Adrenal gland (tissue), 12 donors: ENCODE results near the gene APBA1. TPM values are rescaled to one million over a fixed set of nuclear protein-coding genes. Genes with fewer than 3 reads are reported as not detected.

Experiments used
- DNase-seq, 7 donors: peaks; one replicate each; pipeline ENCODE4 v3.0.0-alpha.2; 2019 to 2020
- H3K27ac ChIP-seq, 5 donors: fragments of 200-600 bp; sonication (generic) in 4 of 5; 1 replicate in 3 of 5; 2 replicates in 2 of 5; pipeline versions ENCODE4 v1.5.1 to v1.8.0; 2016 to 2020; ENCODE audit warnings: mild to moderate bottlenecking in 1 of 5
- H3K27me3 ChIP-seq: fragments of 200-600 bp; 2 replicates; pipeline ENCODE4 v1.8.0; 2021
- H3K36me3 ChIP-seq, 2 donors: fragments of 200-600 bp; replicated peaks in 1 of 2; 1 replicate in 1 of 2; 2 replicates in 1 of 2; pipeline versions ENCODE4 v1.5.1 to v1.8.0; 2018 to 2022
- H3K4me1 ChIP-seq, 2 donors: fragments of 200-600 bp; replicated peaks in 1 of 2; 1 replicate in 1 of 2; 2 replicates in 1 of 2; pipeline versions ENCODE4 v1.5.1 to v1.8.0; 2018 to 2021
- H3K4me3 ChIP-seq, 4 donors: fragments of 200-600 bp; sonication (generic) in 3 of 4; one replicate each; pipeline ENCODE4 v1.5.1; 2016 to 2018
- H3K9me3 ChIP-seq, 3 donors: fragments of 200-600 bp; sonication (generic) in 1 of 3; replicated peaks in 1 of 3; 1 replicate in 2 of 3; 2 replicates in 1 of 3; pipeline versions ENCODE4 v1.5.1 to v1.8.0; 2016 to 2021
- CTCF ChIP-seq, 6 experiments: fragments of 450-650 bp in 4 of 6; fragments of 200-600 bp in 2 of 6; sonication (generic) in 1 of 6; IDR thresholded peaks; 1 replicate in 5 of 6; 2 replicates in 1 of 6; pipeline versions ENCODE4 v1.5.1 to v1.8.0; 2016 to 2021; ENCODE audit warnings: antibody characterized with exemption in 6 of 6, mild to moderate bottlenecking in 2 of 6, moderate library complexity in 1 of 6
- POLR2A ChIP-seq, 2 donors: fragments of 450-650 bp; IDR thresholded peaks; one replicate each; pipeline ENCODE4 v1.6.1; 2017; ENCODE audit warnings: antibody characterized with exemption in 2 of 2, mild to moderate bottlenecking in 2 of 2, moderate library complexity in 1 of 2
- WGBS, 4 donors: extraction: QIAGEN DNeasy Blood & Tissue Kit in 2 of 4; methylation state at CpG; one replicate each; pipeline versions ENCODE4 v1.1.5 to v1.1.7; 2013 to 2017; 5-methylcytosine and 5-hydroxymethylcytosine counted together
- intact Hi-C, 2 donors: fragments of 100-400 bp; cut with DNase I; formaldehyde crosslinking; loops; one replicate each; pipeline versions ENCODE4 v1.14.1 to v1.15.0; 2022 to 2023
- polyA plus RNA-seq, 3 donors: library from polyadenylated mRNA; stranded (reverse); fragments of 200-250 nt in 2 of 3; fragments of 350-450 nt in 1 of 3; fragmentation: Illumina TruSeq in 1 of 3; extraction: RNeasy Lipid Tissue Mini Kit (QIAGEN cat#74804) in 1 of 3; gene quantifications; one replicate each; pipeline ENCODE4 v1.2.3, GENCODE V29; 2013 to 2014
- total RNA-seq, 9 donors: library from RNA; depleted of rRNA in 4 of 9; stranded (reverse); fragments of >200 nt in 4 of 9; fragments of 120-200 nt in 1 of 9; fragmentation: NEBNext Ultra II Directional in 1 of 9; extraction: Animal tissue kit (Norgen Biotek cat#: 25700) in 1 of 9; gene quantifications; one replicate each; pipeline versions ENCODE4 v1.1.0 to v1.2.4, GENCODE V29; 2013 to 2023
- donor health status: healthy with polysubstance abuse.
- donor health status: Bipolar disorder and iron deficiency.
- donor health status: DM: yes; HTN: yes; CAD: no.
- donor health status: DM: no; HTN: no; CAD: no.
- donor health status: DM: no; HTN: no; CAD: no.
- donor health status: DM: yes; HTN: yes; CAD: no.

The APBA1 gene
- total and polyA plus RNA-seq, 12 donors, result 0.64 to 6.4 (median 3.5) TPM

GRCh38 chr9:69593756-69594155 lies 78.4 kb downstream of the APBA1 start:
- Histone ChIP-seq H3K27me3 (no peaks in the 10 kb centered on the region), H3K4me3 (no peak overlapping the region), H3K36me3 (no peaks in the 10 kb centered on the region), H3K4me1 (peaks cover 0 to 14% of the 10 kb centered on the region in 2 donors), H3K9me3 (no peaks in the 10 kb centered on the region), H3K27ac (no peak overlapping the region)
- DNase-seq, result no peak
- TF ChIP-seq POLR2A (IDR thresholded peaks at IDR 0.05) (no peak), CTCF (IDR thresholded peaks at IDR 0.05) (no peak)
- intact Hi-C loops, result no loop called here
- WGBS, 4 donors, result 74 to 81% (median 77%) methylated on average over 5 of the region's 5 CpGs

DNA sequence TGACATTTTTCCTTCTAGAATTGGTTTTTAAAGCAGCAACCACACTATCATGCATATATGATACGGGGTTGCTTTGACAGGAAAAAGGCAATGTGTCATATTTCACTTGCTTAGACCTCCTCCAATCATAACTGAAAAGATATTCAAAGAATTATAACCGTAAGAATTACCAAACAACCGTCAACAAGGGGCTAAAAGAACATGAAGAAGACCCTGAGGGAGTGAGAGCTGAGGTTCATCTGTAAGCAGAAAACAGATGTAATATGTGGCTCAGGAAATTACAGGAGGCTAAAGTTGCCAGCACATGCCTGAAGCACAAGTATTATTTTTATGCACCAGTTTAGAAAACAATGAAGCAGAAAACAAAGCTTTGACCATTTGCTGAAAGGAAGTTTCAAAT lies 78.9 kb downstream of the APBA1 start:
- Histone ChIP-seq H3K4me1 (peaks cover 0 to 14% of the 10 kb centered on the region in 2 donors), H3K27me3 (no peaks in the 10 kb centered on the region), H3K27ac (no peak overlapping the region), H3K9me3 (no peaks in the 10 kb centered on the region), H3K36me3 (no peaks in the 10 kb centered on the region), H3K4me3 (no peak overlapping the region)
- intact Hi-C loops, result no loop called here
- 23 to 39% (median 31%) methylated on average over 3 of the region's 3 CpGs for WGBS, 4 donors
- no peak for DNase-seq
- TF ChIP-seq POLR2A (IDR thresholded peaks at IDR 0.05) (no peak), CTCF (IDR thresholded peaks at IDR 0.05) (no peak)

DNA sequence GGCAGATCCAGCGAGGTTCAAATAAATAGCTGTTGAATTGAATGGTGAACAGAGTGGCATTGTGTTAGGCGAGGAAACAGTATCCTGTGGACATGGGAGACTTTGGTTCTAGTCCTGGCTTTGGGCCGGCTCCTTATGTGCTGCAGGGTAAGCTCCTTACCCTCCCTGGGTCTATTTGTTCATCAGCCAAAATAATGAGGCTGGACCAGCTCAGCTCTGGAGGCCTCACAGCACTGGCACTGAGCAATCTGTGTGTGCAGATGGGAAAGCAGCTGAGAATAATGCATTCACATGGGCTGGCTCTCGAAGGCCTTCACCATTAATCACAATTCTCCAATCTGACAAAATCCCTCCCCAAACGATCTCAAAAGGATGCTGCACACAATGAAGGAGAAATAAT lies 81.9 kb downstream of the APBA1 start:
- Histone ChIP-seq H3K4me3 (no peak overlapping the region), H3K36me3 (no peaks in the 10 kb centered on the region), H3K4me1 (peaks cover 0 to 14% of the 10 kb centered on the region in 2 donors), H3K27me3 (no peaks in the 10 kb centered on the region), H3K9me3 (no peaks in the 10 kb centered on the region), H3K27ac (no peak overlapping the region)
- intact Hi-C loops, result no loop called here
- DNase-seq, result no peak
- 79 to 90% (median 84%) methylated on average over 5 of the region's 5 CpGs for WGBS, 4 donors
- TF ChIP-seq CTCF (IDR thresholded peaks at IDR 0.05), result no peak
- no peak for TF ChIP-seq POLR2A (IDR thresholded peaks at IDR 0.05)

GRCh38 chr9:69589156-69589555 lies 83.0 kb downstream of the APBA1 start:
- TF ChIP-seq POLR2A (IDR thresholded peaks at IDR 0.05) (no peak), CTCF (IDR thresholded peaks at IDR 0.05) (no peak)
- intact Hi-C loops, result no loop called here
- whole genome bisulfite sequencing, 4 donors, result 91 to 95% (median 93%) methylated on average over 3 of the region's 3 CpGs
- Histone ChIP-seq H3K9me3 (no peaks in the 10 kb centered on the region), H3K27ac (no peak overlapping the region), H3K4me3 (no peak overlapping the region), H3K27me3 (no peaks in the 10 kb centered on the region), H3K36me3 (no peaks in the 10 kb centered on the region), H3K4me1 (peaks cover 0 to 14% of the 10 kb centered on the region in 2 donors)
- DNase-seq, result no peak
